ENCODE results near the gene ELFN1. TPM values are rescaled to one million over a fixed set of nuclear protein-coding genes. Genes with fewer than 3 reads are reported as not detected.
A peak's percentile ranks its signal among the peaks of the same experiment; 100 is the strongest.

ELFN1 gene
- total RNA-seq, 1 donor from 2014 or later = 12.3 TPM

DNA sequence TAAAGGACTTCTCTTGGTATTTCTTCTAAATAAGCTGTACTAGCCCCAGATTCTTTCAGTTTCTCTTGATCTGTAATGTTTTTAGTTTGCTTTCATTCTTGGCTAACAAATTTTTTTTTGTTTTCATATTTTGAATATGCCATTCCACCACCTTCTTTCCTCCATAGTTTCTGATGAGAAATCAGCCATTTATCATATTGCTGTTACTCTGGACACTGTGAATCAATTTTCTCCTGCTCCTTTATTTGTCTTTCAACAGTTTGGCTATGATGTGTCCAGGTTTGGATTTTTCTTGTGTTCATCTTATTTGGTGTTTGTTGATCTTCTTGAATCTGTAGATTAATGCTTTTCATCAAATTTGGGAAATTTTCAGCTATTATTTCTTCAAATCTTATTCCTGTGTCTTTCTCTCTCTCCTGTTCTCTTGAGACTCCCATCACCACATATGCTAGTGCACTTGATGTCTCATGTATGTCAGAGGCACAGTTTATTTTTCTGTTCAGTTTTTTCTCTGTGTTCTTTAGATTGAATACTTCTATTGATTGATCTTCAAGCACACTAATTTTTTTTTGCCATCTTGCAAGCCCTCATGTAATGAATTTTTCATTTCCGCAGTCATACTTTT lies 15.0 kb downstream of the ELFN1 start:
- H3K27ac Mint-ChIP-seq = no peak overlapping the region
- H3K4me3 Mint-ChIP-seq (ENCODE audit: low read depth) = no peak overlapping the region
- peaks cover 34% of the 10 kb centered on the region for H3K9me3 Mint-ChIP-seq (ENCODE audit: low read depth)
- no peak for TF ChIP-seq CTCF (IDR thresholded peaks at IDR 0.05; ENCODE audit: unreplicated experiment)
- H3K36me3 Mint-ChIP-seq (ENCODE audit: insufficient read depth) = peaks cover 27% of the 10 kb centered on the region
- no peaks in the 10 kb centered on the region for H3K4me1 Mint-ChIP-seq (ENCODE audit: low read depth)
- no peak for DNase-seq (ENCODE audit: low spot score, unreplicated experiment)
- H3K27me3 Mint-ChIP-seq = no peaks in the 10 kb centered on the region

GRCh38 chr7:1688542-1688941 lies 18.5 kb downstream of the ELFN1 start:
- H3K4me3 Mint-ChIP-seq (ENCODE audit: low read depth) = no peak overlapping the region
- H3K4me1 Mint-ChIP-seq (ENCODE audit: low read depth) = no peaks in the 10 kb centered on the region
- H3K36me3 Mint-ChIP-seq (ENCODE audit: insufficient read depth) = peaks cover 15% of the 10 kb centered on the region
- no peak for TF ChIP-seq CTCF (IDR thresholded peaks at IDR 0.05; ENCODE audit: unreplicated experiment)
- DNase-seq (ENCODE audit: low spot score, unreplicated experiment) = no peak
- no peaks in the 10 kb centered on the region for H3K27me3 Mint-ChIP-seq
- H3K9me3 Mint-ChIP-seq (ENCODE audit: low read depth) = peaks cover 17% of the 10 kb centered on the region
- no peak overlapping the region for H3K27ac Mint-ChIP-seq

- TF ChIP-seq CTCF (IDR thresholded peaks at IDR 0.05; ENCODE audit: unreplicated experiment) = no peak
- DNase-seq (ENCODE audit: low spot score, unreplicated experiment) = peak; percentile 4
- H3K36me3 Mint-ChIP-seq (ENCODE audit: insufficient read depth) = peaks cover 12% of the 10 kb centered on the region
- no peaks in the 10 kb centered on the region for H3K27me3 Mint-ChIP-seq
- no peak overlapping the region for H3K27ac Mint-ChIP-seq
- H3K9me3 Mint-ChIP-seq (ENCODE audit: low read depth) = peaks cover 11% of the 10 kb centered on the region
- no peak overlapping the region for H3K4me3 Mint-ChIP-seq (ENCODE audit: low read depth)
- H3K4me1 Mint-ChIP-seq (ENCODE audit: low read depth) = no peaks in the 10 kb centered on the region
Observed at GRCh38 chr7:1689311-1689710, 19.2 kb downstream of the ELFN1 start.

DNA sequence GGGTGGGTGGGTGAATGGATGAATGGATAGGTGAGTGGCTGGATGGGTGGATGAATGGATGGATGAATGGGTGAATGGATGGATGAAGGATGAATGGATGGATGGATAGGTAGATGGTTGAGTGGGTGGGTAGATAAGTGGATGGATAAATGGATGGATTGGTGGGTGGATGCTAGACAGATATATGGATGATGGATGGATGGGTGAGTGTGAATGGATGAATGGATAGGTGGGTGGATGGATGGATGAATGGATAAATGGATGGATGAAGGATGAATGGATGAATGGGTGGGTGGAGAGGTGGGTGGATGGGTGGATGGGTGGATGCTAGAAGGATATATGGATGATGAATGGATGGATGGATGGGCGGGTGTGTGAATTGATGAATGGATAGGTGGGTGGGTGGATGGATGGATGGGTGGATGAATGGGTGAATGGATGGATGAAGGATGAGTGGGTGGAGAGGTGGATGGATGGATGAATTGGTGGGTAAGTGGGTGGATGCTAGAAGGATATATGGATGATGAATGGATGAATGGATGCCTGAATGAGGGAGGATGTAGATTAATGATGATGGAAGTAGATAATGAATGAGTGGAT lies 20.4 kb downstream of the ELFN1 start:
- H3K36me3 Mint-ChIP-seq (ENCODE audit: insufficient read depth) = peaks cover 7% of the 10 kb centered on the region
- peak; percentile 1 for DNase-seq (ENCODE audit: low spot score, unreplicated experiment)
- H3K4me1 Mint-ChIP-seq (ENCODE audit: low read depth) = no peaks in the 10 kb centered on the region
- H3K9me3 Mint-ChIP-seq (ENCODE audit: low read depth) = peaks cover 3% of the 10 kb centered on the region
- no peak for TF ChIP-seq CTCF (IDR thresholded peaks at IDR 0.05; ENCODE audit: unreplicated experiment)
- no peak overlapping the region for H3K27ac Mint-ChIP-seq
- no peak overlapping the region for H3K4me3 Mint-ChIP-seq (ENCODE audit: low read depth)
- no peaks in the 10 kb centered on the region for H3K27me3 Mint-ChIP-seq

GRCh38 chr7:1691096-1691495 lies 21.0 kb downstream of the ELFN1 start:
- TF ChIP-seq CTCF (IDR thresholded peaks at IDR 0.05; ENCODE audit: unreplicated experiment) = no peak
- Mint-ChIP-seq H3K4me3 (ENCODE audit: low read depth) (no peak overlapping the region), H3K27me3 (no peaks in the 10 kb centered on the region), H3K36me3 (ENCODE audit: insufficient read depth) (peaks cover 7% of the 10 kb centered on the region), H3K4me1 (ENCODE audit: low read depth) (no peaks in the 10 kb centered on the region), H3K9me3 (ENCODE audit: low read depth) (peaks cover 3% of the 10 kb centered on the region), H3K27ac (no peak overlapping the region)
- DNase-seq (ENCODE audit: low spot score, unreplicated experiment) = peak; percentile 4

Data from progenitor cell of endocrine pancreas (in vitro differentiated cells).